Activated naive CD4-positive, alpha-beta T cell treated with anti-CD3 and anti-CD28 coated beads for 36 hours (primary cell): Measurements from ENCODE around the gene CCDC187. TPM values are rescaled to one million over a fixed set of nuclear protein-coding genes. Genes with fewer than 3 reads are reported as not detected.
"Not testable (repeated sequence)": the region's sequence is repeated elsewhere in the genome, so short reads cannot be mapped to it uniquely, and the experiment has no call there.

ENCODE experiments used
- CTCF ChIA-PET: fragments of 350-600 bp; sonication (Branson Sonifier 250); formaldehyde crosslinking; loops from one replicate; lab custom pipeline; 2021; ENCODE audit warnings: antibody characterized with exemption; lab: Charles Lee
- DNase-seq: peaks from one replicate; pipeline ENCODE4 v3.0.0-alpha.2; 2020
- H3K27ac Mint-ChIP-seq: one replicate; pipeline ENCODE4 v1.8.0; 2021; ENCODE audit warnings: mild to moderate bottlenecking, mixed read lengths
- H3K27me3 Mint-ChIP-seq: one replicate; pipeline ENCODE4 v1.8.0; 2021; ENCODE audit warnings: low read depth, mixed read lengths
- H3K36me3 Mint-ChIP-seq: one replicate; pipeline ENCODE4 v1.8.0; 2021; ENCODE audit warnings: low read depth, mixed read lengths
- H3K4me1 Mint-ChIP-seq: one replicate; pipeline ENCODE4 v1.8.0; 2021; ENCODE audit warnings: low read depth, mixed read lengths
- H3K4me3 Mint-ChIP-seq: one replicate; pipeline ENCODE4 v1.8.0; 2021; ENCODE audit warnings: mild to moderate bottlenecking, moderate library complexity, mixed read lengths
- H3K9me3 Mint-ChIP-seq: one replicate; pipeline ENCODE4 v1.8.0; 2021; ENCODE audit warnings: mixed read lengths
- intact Hi-C: fragments of 100-400 bp; cut with micrococcal nuclease; formaldehyde crosslinking; loops from one replicate; pipeline ENCODE4 v1.15.1; 2023
- total RNA-seq, 2 experiments: library from RNA; stranded (reverse); gene quantifications; one replicate each; pipeline ENCODE4 v1.2.3, GENCODE V29; 2021

Gene CCDC187
- total RNA-seq, 2 experiments from 2014 or later = not detected

DNA sequence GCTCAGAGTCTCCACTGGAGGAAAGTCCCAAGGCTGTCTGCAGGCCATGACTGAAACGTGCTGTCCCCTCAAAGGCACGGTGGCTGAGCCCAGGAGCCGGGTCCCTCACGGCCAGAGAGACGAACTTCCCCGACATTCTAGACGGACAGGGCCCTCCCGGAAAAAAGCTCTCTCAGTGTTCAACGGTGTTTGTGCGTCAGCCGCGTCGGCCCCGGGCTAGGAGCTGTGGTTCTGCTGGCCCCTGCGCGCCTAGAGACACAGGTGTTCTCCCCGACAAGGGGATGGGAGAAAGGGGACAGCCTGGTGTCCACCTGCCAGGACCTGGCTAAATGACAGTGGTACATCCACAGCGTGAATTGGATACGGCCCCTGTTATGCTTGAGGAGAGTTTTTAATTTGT lies 17.7 kb upstream of the CCDC187 start:
- H3K36me3 Mint-ChIP-seq = no peaks in the 10 kb centered on the region
- DNase-seq = no peak
- H3K4me3 Mint-ChIP-seq = no peak overlapping the region
- no peaks in the 10 kb centered on the region for H3K27me3 Mint-ChIP-seq
- CTCF ChIA-PET = no interaction called here
- H3K9me3 Mint-ChIP-seq = no peaks in the 10 kb centered on the region
- no peak overlapping the region for H3K27ac Mint-ChIP-seq
- intact Hi-C loops = no loop called here
- no peaks in the 10 kb centered on the region for H3K4me1 Mint-ChIP-seq

DNA sequence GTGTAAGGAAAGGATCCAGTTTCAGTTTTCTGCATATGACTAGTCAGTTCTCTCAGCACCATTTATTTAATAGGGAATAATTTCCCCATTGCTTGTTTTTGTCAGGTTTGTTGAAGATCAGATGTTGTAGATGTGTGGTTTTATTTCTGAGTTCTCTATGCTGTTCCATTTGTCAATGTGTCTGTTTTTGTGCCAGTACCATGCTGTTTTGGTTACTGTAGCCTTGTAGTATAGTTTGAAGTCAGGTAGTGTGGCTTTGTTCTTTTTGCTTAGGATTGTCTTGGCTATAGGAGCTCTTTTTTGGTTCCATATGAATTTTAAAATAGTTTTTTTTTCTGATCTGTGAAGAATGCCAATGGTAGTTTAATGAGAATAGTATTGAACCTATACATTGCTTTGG lies 17.1 kb upstream of the CCDC187 start:
- intact Hi-C loops, H3K27ac Mint-ChIP-seq, H3K36me3 Mint-ChIP-seq, H3K4me3 Mint-ChIP-seq, H3K4me1 Mint-ChIP-seq, H3K27me3 Mint-ChIP-seq, H3K9me3 Mint-ChIP-seq, DNase-seq, CTCF ChIA-PET: not testable (repeated sequence)

DNA sequence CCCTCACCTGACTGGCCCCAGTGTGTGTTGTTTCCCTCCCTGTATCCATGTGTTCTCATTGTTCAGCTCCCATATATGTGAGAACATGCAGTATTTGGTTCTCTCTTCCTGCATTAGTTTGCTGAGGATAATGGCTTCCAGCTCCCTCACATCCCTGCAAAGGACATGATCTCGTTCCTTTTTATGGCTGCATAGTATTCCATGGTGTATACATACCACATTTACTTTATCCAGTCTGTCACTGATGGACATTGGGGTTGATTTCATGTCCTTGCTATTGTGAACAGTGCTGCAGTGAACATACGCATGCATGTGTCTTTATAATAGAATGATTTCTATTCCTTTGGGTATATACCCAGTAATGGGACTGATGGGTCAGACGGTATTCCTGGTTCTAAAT lies 16.1 kb upstream of the CCDC187 start:
- H3K36me3 Mint-ChIP-seq, CTCF ChIA-PET, H3K27ac Mint-ChIP-seq, H3K4me3 Mint-ChIP-seq, DNase-seq, intact Hi-C loops, H3K27me3 Mint-ChIP-seq, H3K4me1 Mint-ChIP-seq: not testable (repeated sequence)
- H3K9me3 Mint-ChIP-seq = peaks cover 11% of the 10 kb centered on the region

DNA sequence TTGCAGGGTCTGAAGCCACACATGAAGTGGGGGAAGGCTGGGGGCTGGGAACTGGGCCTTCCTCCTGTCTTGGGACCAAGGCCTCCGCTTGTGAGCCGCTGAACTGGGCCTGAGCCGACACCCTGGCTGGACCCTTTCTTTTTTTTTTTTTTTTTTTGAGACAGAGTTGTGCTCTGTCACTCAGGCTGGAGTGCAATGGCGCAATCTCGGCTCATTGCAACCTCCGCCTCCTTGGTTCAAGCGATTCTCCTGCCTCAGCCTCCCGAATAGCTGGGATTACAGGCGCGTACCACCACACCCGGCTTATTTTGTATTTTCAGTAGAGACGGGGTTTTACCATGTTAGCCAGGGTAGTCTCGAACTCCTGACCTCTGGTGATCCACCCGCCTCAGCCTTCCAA lies 15.3 kb upstream of the CCDC187 start:
- H3K36me3 Mint-ChIP-seq, intact Hi-C loops, H3K4me3 Mint-ChIP-seq, CTCF ChIA-PET, DNase-seq, H3K27me3 Mint-ChIP-seq, H3K4me1 Mint-ChIP-seq, H3K27ac Mint-ChIP-seq: not testable (repeated sequence)
- H3K9me3 Mint-ChIP-seq = peaks cover 17% of the 10 kb centered on the region

DNA sequence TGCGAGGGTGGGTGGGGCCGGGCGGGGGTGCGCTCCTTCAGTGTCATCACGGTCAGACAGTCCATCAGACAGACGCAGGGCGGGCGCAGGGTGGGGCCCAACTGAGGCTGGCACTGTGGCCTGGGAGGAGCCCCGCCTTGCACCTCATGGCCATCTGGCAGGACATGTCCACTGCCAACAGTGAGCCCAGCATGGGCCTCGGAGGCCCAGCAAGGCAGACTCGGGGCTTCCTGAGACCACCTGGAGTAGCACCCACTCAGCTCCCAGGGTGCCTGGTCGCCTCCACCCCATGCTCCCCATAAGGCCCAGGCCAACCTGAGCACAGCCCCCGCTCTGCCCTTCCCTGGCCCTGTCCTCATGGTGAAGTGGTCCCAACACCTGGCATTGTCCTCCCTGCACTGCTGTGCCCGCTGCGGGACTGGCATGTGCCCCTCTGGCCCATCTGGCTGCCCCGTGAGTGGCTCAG lies 14.9 kb upstream of the CCDC187 start:
- intact Hi-C loops = no loop called here
- Mint-ChIP-seq H3K27me3 (no peaks in the 10 kb centered on the region), H3K27ac (no peak overlapping the region), H3K4me3 (no peak overlapping the region), H3K4me1 (no peaks in the 10 kb centered on the region), H3K9me3 (peaks cover 17% of the 10 kb centered on the region), H3K36me3 (no peaks in the 10 kb centered on the region)
- no peak for DNase-seq
- CTCF ChIA-PET = no interaction called here

DNA sequence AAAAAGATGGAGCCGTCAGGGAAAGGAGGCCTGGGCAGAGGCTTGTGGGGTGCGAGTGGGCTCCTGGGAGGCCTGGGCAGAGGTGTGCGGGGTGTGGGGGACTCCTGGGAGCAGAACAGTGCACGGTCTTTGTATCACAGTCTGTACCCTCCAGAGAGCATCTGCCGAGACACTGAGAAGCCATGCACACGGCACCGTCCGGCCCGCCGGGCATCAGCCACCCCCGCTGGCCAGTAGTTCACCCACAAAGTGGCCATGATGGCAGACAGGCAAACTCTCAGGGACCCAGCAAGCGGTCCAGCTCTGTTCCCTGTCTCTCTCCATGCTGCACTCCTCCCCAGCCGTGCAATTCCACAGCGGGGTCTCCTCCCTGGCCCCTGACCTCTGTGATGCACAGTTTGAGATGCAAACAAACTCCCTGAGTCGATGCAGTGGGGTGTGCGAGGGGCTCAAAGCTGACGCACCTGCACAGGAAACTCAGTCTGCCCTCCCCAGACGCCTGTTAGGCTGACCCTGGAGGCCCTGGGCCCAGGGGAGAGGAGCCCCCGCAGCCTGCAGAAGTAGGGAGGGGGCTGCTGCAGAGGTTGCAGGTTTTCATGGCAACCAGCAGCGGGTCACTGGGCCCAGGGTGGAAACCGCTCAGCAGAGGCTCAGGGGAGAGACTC lies 14.3 kb upstream of the CCDC187 start:
- Mint-ChIP-seq H3K36me3 (no peaks in the 10 kb centered on the region), H3K4me3 (no peak overlapping the region), H3K27me3 (no peaks in the 10 kb centered on the region), H3K4me1 (no peaks in the 10 kb centered on the region), H3K9me3 (peaks cover 17% of the 10 kb centered on the region), H3K27ac (no peak overlapping the region)
- DNase-seq = no peak
- intact Hi-C loops = no loop called here
- CTCF ChIA-PET = no interaction called here

DNA sequence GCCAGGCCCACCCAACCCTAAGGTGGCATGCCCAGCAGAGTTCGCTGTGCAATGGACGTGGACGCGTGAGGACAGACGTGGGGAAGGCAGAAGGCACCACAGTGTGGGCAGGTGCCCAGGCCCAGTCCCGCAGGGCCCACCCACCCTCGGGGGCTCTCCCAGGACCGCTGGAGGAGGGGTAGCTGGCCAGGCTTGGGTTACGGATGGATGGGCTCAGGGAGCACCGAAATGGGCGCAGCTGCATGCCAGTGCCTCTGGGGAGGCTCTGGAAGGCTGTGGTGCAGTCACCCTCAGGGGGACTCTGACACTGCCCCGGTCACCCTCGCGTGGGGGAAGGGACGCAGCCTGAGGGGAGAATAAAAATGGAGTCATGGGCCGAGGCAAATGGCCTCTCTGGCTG lies 13.8 kb upstream of the CCDC187 start:
- intact Hi-C loops = no loop called here
- CTCF ChIA-PET = no interaction called here
- no peak overlapping the region for H3K27ac Mint-ChIP-seq
- DNase-seq = no peak
- no peaks in the 10 kb centered on the region for H3K27me3 Mint-ChIP-seq
- H3K9me3 Mint-ChIP-seq = peaks cover 17% of the 10 kb centered on the region
- no peaks in the 10 kb centered on the region for H3K36me3 Mint-ChIP-seq
- no peaks in the 10 kb centered on the region for H3K4me1 Mint-ChIP-seq
- no peak overlapping the region for H3K4me3 Mint-ChIP-seq

DNA sequence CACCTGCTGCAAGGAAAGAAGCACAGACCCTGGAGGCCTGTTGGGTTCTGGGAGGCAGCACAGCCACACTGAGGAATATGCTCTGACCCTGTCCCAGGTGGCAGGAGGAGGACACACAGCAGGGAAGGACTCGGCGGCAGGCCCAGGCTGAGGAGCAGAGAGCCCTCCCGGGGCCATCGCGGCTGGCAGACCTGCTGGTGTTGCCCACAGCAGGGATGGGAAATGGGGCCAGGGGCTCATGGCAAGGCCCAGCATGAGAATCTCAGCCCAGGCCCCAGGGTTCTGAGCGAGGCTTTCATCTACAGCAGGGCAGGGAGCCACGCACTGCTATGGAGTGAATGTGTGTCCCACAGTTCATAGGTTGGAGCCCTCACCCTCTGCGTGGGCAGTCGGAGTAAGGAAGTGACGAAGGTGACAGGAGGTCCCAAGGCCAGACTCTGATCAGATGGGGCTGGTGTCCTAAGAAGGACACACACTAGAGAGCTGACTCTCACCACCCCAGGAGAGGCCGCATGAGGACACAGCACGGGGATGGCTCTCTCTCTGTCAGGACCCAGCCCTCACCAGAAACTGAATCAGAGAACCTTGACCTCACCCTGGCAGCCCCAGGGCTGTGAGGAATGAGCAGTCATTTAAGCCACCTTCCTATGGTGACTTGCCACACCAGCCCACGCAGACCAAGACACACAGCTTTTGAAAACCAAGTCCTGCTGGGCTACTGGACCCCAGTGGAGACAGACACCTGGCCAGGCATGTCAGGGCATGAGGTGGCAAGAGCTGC lies 13.2 kb upstream of the CCDC187 start:
- Mint-ChIP-seq H3K27ac (no peak overlapping the region), H3K4me3 (no peak overlapping the region), H3K4me1 (no peaks in the 10 kb centered on the region), H3K27me3 (no peaks in the 10 kb centered on the region), H3K9me3 (peaks cover 17% of the 10 kb centered on the region), H3K36me3 (no peaks in the 10 kb centered on the region)
- DNase-seq = no peak
- CTCF ChIA-PET = no interaction called here
- intact Hi-C loops = no loop called here

DNA sequence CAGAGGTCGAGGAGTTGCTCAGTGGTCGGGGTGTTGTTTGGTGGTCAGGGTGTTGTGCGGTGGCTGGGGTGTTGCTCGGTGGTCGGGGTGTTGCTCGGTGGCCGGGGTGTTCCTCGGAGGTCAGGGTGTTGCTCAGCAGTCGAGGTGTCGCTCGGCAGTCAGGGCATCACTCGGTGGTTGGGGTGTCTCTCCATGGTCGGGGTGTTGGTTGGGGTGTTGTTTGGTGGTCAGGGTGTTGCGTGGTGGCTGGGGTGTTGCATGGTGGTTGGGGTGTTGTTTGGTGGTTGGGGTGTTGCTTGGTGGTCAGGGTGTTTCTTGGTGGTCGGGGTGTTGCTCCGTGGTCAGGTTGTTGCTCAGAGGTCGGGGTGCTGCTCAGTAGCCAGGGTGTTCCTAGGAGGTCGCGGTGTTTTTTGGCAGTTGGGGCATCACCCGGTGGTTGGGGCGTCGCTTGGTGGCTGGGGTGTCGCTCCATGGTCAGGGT lies 12.4 kb upstream of the CCDC187 start:
- peaks cover 17% of the 10 kb centered on the region for H3K9me3 Mint-ChIP-seq
- no peaks in the 10 kb centered on the region for H3K36me3 Mint-ChIP-seq
- CTCF ChIA-PET = no interaction called here
- intact Hi-C loops = no loop called here
- DNase-seq = no peak
- H3K4me1 Mint-ChIP-seq = no peaks in the 10 kb centered on the region
- H3K4me3 Mint-ChIP-seq = no peak overlapping the region
- H3K27ac Mint-ChIP-seq = no peak overlapping the region
- H3K27me3 Mint-ChIP-seq = no peaks in the 10 kb centered on the region

DNA sequence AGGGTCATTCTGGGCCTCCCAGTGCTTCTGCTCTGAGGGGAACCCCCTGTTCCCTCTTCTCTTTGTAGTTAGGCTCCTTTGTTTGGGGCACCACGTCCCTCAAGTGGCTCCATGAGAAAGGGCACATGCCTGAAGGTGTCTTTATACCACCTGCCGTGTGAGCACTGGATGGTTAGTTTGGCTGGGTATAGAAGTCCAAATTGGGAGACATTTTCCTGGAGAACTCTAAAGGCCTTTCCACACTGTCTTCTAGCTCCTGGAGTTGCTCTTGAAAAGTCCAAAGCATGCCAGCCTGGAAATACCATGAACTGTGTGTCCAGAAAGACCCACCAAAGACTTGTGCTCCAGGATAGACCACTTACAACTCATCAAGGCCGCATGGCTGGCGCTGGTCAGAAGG lies 11.1 kb upstream of the CCDC187 start:
- H3K27ac Mint-ChIP-seq = no peak overlapping the region
- no peaks in the 10 kb centered on the region for H3K4me1 Mint-ChIP-seq
- peaks cover 17% of the 10 kb centered on the region for H3K9me3 Mint-ChIP-seq
- no peaks in the 10 kb centered on the region for H3K36me3 Mint-ChIP-seq
- no peak for DNase-seq
- no peaks in the 10 kb centered on the region for H3K27me3 Mint-ChIP-seq
- intact Hi-C loops = no loop called here
- CTCF ChIA-PET = no interaction called here
- H3K4me3 Mint-ChIP-seq = no peak overlapping the region

DNA sequence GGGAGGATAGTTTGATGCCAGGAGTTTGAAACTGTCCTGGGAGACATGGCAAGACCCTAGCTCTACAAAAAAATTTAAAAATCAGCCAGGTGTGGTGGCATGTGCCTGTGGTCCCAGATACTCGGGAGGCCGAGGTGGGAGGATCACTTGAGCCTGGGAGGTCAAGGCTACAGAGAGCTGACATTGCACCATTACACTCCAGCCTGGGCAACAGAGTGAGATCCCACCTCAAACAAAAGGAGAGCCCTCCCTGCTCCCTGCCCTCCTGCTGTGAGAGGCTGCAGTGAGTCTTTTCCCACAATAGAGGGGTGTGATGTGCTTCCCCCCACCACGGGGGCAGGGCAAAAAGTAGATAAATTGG lies 10.1 kb upstream of the CCDC187 start:
- no peak overlapping the region for H3K4me3 Mint-ChIP-seq
- H3K27ac Mint-ChIP-seq = no peak overlapping the region
- intact Hi-C loops = no loop called here
- H3K36me3 Mint-ChIP-seq = no peaks in the 10 kb centered on the region
- DNase-seq = no peak
- no peaks in the 10 kb centered on the region for H3K27me3 Mint-ChIP-seq
- CTCF ChIA-PET = no interaction called here
- H3K4me1 Mint-ChIP-seq = no peaks in the 10 kb centered on the region
- peaks cover 17% of the 10 kb centered on the region for H3K9me3 Mint-ChIP-seq

DNA sequence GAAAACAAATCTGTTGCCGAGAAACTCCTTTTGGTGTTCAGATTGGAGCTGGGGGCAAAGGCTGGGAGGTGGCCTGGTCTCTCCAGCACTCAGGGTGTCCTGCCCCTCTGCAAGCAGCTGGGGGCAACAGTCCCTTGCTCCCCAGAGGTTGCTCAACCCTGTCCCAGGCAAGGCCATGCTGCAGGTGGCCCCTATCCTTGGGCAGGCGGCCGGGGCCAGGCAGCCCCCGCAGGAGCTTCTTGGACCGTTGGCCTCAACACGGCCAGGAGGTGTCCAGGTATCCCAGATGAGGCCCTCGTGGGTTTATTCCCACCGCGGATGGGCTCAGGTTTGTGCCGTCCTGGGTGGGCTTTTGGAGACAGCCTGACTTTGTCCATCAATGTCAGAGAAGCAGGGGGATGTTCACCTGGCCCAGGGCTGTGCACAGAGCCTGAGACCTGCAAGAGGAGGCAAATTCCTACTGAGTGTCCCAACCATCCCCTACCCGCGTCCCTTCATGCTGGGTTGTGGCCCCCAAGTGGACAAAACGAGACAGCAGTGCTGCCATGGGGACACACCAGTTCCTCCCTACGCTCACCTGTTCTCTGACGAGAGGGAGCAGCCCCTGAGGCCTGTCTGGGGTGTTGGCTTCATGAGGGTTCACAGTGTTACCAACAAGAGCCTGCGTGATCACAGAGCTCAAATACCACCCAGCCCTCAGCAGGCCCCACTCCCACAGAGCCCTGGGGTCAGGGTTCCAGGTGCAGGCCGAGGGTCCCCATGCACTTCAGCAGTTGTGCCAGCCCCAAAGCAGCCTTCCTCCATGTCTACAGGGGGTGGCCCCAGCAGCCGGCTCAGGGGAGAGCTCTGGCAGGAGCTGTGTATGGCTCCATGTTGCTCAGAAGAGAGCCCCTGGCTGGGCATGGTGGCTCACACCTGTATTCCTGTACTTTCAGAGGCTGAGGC lies 9.5 kb upstream of the CCDC187 start:
- no peaks in the 10 kb centered on the region for H3K4me1 Mint-ChIP-seq
- intact Hi-C loops = no loop called here
- CTCF ChIA-PET = interaction anchor here (0.6 to 0.9 kb wide), 7 partner anchors 15 to 791 kb away, joined by 3 to 6 read pairs (median 3); partner anchors contain the start of gene DNLZ
- H3K9me3 Mint-ChIP-seq = peaks cover 17% of the 10 kb centered on the region
- no peaks in the 10 kb centered on the region for H3K36me3 Mint-ChIP-seq
- no peak overlapping the region for H3K27ac Mint-ChIP-seq
- no peaks in the 10 kb centered on the region for H3K27me3 Mint-ChIP-seq
- no peak for DNase-seq
- no peak overlapping the region for H3K4me3 Mint-ChIP-seq
